Natural killer cell treated with Interleukin-12 subunit alpha and Interleukin-12 subunit beta and Interleukin-15 and Interleukin-18, amount 100 ng/mL, for 72 hours (primary cell): ENCODE results near the gene LRRC63. TPM values are rescaled to one million over a fixed set of nuclear protein-coding genes. Genes with fewer than 3 reads are reported as not detected.

Source experiments
- ATAC-seq, 2 donors: fragments of 150-1000 bp; cut with Tn5 transposase in 1 of 2; sonication (Bioruptor Pico), chemical (Tn5 transposase) in 1 of 2; 2 replicates each; pipeline ENCODE4 v1.10.0; 2021
- DNase-seq: peaks from one replicate; pipeline ENCODE4 v3.0.0; 2022; ENCODE audit warnings: low spot score
- H3K27ac Mint-ChIP-seq, 2 donors: 1 replicate in 1 of 2; 2 replicates in 1 of 2; pipeline ENCODE4 v1.8.0; 2022; ENCODE audit warnings: mixed read lengths in 2 of 2, mild to moderate bottlenecking in 1 of 2, moderate library complexity in 1 of 2
- H3K27me3 Mint-ChIP-seq, 2 donors: 1 replicate in 1 of 2; 2 replicates in 1 of 2; pipeline ENCODE4 v1.8.0; 2022; ENCODE audit warnings: mixed read lengths in 2 of 2
- H3K36me3 Mint-ChIP-seq: one replicate; pipeline ENCODE4 v1.8.0; 2022; ENCODE audit warnings: mixed read lengths
- H3K4me1 Mint-ChIP-seq, 2 donors: 1 replicate in 1 of 2; 2 replicates in 1 of 2; pipeline ENCODE4 v1.8.0; 2022; ENCODE audit warnings: low read depth in 2 of 2, mixed read lengths in 2 of 2, mild to moderate bottlenecking in 1 of 2
- H3K4me3 Mint-ChIP-seq: one replicate; pipeline ENCODE4 v1.8.0; 2022; ENCODE audit warnings: mixed read lengths
- H3K9me3 Mint-ChIP-seq: 2 replicates; pipeline ENCODE4 v1.8.0; 2022; ENCODE audit warnings: mixed read lengths
- total RNA-seq, 2 donors: library from RNA; stranded (reverse); gene quantifications; one replicate each; pipeline ENCODE4 v1.2.3, GENCODE V29; 2022

The LRRC63 gene
- total RNA-seq, 2 donors from 2014 or later: 0.42 to 0.59 TPM

DNA sequence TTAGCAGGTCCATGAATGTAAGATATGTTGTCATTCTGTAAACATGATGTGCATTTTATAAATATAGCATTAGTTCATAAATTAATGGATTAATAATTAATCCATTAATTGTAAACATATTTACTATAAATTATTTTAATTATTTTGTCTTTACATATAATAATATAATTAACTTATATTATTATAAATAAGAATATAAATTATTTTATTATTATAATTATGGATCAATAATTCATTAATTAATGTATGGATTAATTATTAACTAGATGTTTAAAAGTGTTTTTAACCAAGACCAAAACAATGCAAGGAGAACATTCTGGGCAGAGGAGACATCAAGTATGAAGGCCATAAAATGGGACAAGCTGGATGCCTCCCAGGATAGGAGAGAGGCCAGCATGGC, 103.3 kb downstream of the LRRC63 start:
- ATAC-seq: no peak
- Mint-ChIP-seq H3K27me3 (no peaks in the 10 kb centered on the region), H3K36me3 (peaks cover 27% of the 10 kb centered on the region), H3K9me3 (peaks cover 8% of the 10 kb centered on the region), H3K4me1 (peaks cover 48 to 51% of the 10 kb centered on the region in 2 donors), H3K4me3 (peak overlapping the region; percentile 8), H3K27ac (peak overlapping the region; percentile 32 to 95)
- no peak for DNase-seq

DNA sequence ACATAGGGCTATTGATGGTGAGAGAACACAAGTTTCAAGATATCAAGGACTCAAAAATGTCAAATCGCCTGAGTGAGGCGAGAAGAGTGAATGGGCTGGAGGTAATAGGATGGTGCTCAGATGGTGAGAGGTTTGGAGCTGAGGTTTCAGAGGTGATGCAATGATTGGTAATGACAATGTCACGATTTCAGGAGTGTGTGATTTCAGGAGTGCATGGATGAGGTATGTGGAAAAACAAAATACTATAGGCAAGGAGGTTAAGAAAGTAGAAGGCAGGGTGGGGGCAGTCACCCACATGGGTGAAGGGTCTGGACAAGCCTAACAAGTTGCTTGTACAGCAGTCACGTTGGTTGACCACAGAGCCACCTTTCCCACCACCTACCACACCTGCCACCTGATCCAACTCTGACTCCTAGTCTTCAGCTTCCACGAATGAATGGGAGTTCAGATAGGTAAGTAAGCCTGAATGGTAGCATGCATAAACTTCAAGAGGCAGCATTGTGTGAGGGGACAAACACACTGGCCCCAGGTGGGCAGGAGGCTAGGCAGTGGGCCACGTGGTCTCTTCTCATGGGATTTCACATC, 103.9 kb downstream of the LRRC63 start:
- peak; percentile 51 to 61 for ATAC-seq

DNA sequence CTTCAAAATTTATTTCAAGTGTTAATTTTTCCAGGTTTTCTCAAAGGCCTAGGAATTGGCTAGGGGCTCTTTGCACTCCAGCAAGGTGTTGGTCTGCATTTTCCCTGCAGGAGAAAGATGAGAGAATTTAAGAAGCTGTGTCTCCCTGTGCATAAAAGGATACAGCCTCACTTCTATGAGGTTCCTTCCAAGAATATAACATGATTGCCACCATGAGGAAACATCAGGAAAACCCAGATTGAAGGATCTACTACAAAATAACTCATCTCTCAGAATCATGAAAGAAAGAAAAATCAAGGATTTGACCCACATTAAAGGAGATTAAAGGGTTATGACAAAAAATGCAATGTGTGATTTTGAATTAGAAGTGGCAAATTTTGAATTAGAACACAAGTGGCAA, 105.4 kb downstream of the LRRC63 start:
- Mint-ChIP-seq H3K9me3 (peaks cover 8% of the 10 kb centered on the region), H3K27me3 (no peaks in the 10 kb centered on the region), H3K36me3 (peaks cover 18% of the 10 kb centered on the region), H3K4me1 (peaks cover 56 to 59% of the 10 kb centered on the region in 2 donors), H3K4me3 (no peak overlapping the region), H3K27ac (peak overlapping the region in 1 of 2 donors; percentile 47)
- DNase-seq (no peak), ATAC-seq (no peak)

More for the DNA sequence above, 103.9 kb downstream of the LRRC63 start:
- DNase-seq: no peak
- H3K27me3 Mint-ChIP-seq: no peaks in the 10 kb centered on the region
- peaks cover 23% of the 10 kb centered on the region for H3K36me3 Mint-ChIP-seq
- peaks cover 8% of the 10 kb centered on the region for H3K9me3 Mint-ChIP-seq
- peak overlapping the region; percentile 32 to 47 for H3K27ac Mint-ChIP-seq
- H3K4me3 Mint-ChIP-seq: peak overlapping the region; percentile 8
- H3K4me1 Mint-ChIP-seq: peaks cover 48 to 50% of the 10 kb centered on the region in 2 donors

DNA sequence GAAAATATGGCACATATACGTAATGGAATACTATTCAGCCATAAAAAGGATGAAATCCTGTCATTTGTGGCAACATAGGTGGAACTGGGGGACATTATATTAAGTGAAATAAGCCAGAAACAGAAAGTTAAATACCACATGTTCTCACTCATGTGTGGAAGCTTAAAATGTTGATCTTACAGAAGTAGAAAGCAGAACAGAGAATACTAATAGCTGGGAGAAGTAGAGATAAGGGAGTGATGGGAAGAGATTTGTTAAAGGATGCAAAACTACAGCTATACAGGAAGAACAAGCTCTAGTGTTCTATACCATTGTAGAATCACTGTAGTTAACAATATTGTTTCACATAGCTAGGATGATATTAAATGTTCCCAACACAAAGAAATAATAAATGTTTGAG, 107.3 kb downstream of the LRRC63 start:
- Mint-ChIP-seq H3K36me3 (peaks cover 12% of the 10 kb centered on the region), H3K4me1 (peaks cover 46 to 47% of the 10 kb centered on the region in 2 donors), H3K27me3 (no peaks in the 10 kb centered on the region), H3K27ac (peak overlapping the region; percentile 12 to 30), H3K9me3 (peaks cover 5% of the 10 kb centered on the region), H3K4me3 (peak overlapping the region; percentile 2)
- no peak for DNase-seq
- no peak for ATAC-seq

DNA sequence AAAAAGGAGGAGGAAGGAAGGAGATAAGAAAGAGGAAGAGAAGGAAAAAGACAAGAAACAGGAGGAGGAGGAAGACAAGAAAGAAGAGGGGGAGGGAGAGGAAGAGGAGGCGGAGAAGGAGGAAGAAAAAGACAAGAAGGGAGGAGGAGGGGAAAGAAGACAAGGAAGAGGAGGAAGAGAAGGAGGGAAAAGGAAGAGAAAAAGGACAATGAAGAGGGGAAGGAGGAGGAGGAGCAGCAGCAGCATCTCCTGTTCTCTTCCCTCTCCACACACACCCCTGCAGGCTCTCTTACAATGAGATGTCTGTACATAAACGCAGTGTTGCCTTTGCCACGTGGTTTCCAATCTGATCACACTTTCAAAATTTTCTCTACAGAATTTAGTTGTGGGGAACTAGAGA, 108.7 kb downstream of the LRRC63 start:
- DNase-seq: no peak
- no peaks in the 10 kb centered on the region for H3K27me3 Mint-ChIP-seq
- peak overlapping the region; percentile 81 for H3K4me3 Mint-ChIP-seq
- H3K27ac Mint-ChIP-seq: peak overlapping the region; percentile 83 to 94
- H3K9me3 Mint-ChIP-seq: peaks cover 2% of the 10 kb centered on the region
- peaks cover 36 to 37% of the 10 kb centered on the region in 2 donors for H3K4me1 Mint-ChIP-seq
- ATAC-seq: peak; percentile 35 to 37
- peaks cover 2% of the 10 kb centered on the region for H3K36me3 Mint-ChIP-seq

DNA sequence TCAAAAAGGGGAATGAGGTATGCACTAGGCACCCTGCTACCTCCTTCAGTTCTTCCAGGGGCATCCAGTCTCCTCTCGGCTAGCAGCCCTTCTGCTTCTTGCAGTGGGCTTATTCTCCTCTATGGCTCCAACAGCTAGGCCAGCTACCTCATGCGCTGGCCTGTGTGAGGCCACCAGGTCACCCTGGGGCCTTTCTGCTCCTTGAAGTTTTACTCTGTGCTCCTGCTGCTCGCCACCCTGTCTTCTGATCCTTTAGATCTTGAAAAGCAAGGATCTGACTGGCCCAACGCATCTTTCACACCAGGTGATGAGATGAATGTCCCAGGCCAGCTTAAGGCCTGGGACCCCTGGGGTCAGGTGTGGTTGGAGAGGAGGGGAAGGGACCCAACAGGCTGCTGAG, 109.1 kb downstream of the LRRC63 start:
- peak overlapping the region; percentile 83 to 94 for H3K27ac Mint-ChIP-seq
- no peaks in the 10 kb centered on the region for H3K9me3 Mint-ChIP-seq
- peak; percentile 8 to 52 for ATAC-seq
- no peaks in the 10 kb centered on the region for H3K27me3 Mint-ChIP-seq
- H3K36me3 Mint-ChIP-seq: no peaks in the 10 kb centered on the region
- peaks cover 31 to 33% of the 10 kb centered on the region in 2 donors for H3K4me1 Mint-ChIP-seq
- peak overlapping the region; percentile 81 for H3K4me3 Mint-ChIP-seq
- DNase-seq: no peak

DNA sequence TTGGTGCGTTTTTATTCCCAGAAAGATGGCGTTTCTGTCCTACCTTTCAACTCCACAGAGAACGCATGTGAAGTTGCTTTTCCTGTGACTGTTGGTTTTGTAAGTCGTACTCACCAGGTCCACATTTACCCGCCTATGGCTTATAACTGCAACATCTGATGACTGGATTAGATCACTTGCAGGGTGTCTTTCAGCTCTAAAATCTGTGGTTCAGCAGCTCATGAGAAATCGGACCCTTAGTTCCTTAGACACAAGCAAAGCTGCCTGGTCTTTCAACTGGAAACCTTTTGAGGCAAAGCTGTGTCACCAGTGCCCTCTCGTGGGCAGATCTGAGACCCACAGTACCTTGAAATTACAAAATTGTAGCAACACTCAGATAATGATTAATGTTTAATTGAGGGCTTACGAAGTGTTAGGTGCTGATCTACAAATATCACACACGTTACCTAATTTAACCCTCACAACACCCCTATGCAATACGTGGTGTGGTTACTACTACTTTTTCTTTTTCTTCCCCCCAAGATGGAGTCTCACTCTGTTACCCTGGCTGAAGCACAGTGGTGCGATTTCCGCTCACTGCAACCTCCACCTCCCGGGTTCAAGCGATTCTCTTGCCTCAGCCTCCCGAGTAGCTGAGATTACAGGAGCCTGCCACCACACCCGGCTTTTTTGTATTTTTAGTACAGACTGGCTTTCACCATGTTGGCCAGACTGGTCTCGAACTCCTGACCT, 109.9 kb downstream of the LRRC63 start:
- Mint-ChIP-seq H3K4me3 (peak overlapping the region; percentile 81), H3K27me3 (no peaks in the 10 kb centered on the region), H3K36me3 (no peaks in the 10 kb centered on the region), H3K27ac (peak overlapping the region; percentile 83 to 94), H3K9me3 (no peaks in the 10 kb centered on the region), H3K4me1 (peaks cover 29 to 30% of the 10 kb centered on the region in 2 donors)
- peak; percentile 71 for DNase-seq
- peak; percentile 86 to 87 for ATAC-seq

DNA sequence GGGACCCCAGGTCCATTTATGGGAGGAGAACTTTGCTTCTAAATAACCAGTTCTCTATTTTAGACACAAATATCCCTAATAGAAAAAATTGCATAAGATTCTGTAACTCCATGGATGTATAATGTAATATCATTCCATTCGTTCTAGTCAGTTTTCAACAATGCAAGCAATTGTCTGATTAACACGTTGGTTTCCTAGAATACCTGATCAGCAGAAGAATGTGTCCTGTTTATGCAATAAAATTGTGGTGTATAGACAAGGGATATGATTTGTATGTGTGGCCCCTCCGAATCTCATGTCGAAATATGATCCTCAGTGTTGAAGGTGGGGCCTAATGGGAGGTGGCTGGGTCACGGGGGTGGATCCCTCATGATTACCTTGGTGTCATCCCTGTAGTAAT, 113.2 kb downstream of the LRRC63 start:
- peaks cover 25 to 30% of the 10 kb centered on the region in 2 donors for H3K4me1 Mint-ChIP-seq
- peak overlapping the region in 1 of 2 donors; percentile 10 for H3K27ac Mint-ChIP-seq

More for the DNA sequence above, 113.2 kb downstream of the LRRC63 start:
- Mint-ChIP-seq H3K27me3 (peaks cover 6 to 12% of the 10 kb centered on the region in 2 donors), H3K4me3 (no peak overlapping the region), H3K9me3 (no peaks in the 10 kb centered on the region), H3K36me3 (no peaks in the 10 kb centered on the region)
- ATAC-seq (no peak), DNase-seq (no peak)

Other genes with a start within 250 kb of the LRRC63 start
- gene ZC3H13, start 159.2 kb upstream of the LRRC63 start, total RNA-seq: 10 to 100 TPM; 49.1 to 65.0 TPM
- gene CPB2, start 106.9 kb upstream of the LRRC63 start, total RNA-seq: not detected
- gene LCP1, start 29.8 kb upstream of the LRRC63 start, total RNA-seq: 1,000 to 10,000 TPM in 1 of 2 donors, 100 to 1,000 TPM in 1; 844 to 1,356 TPM
- gene RUBCNL, start 175.3 kb downstream of the LRRC63 start, total RNA-seq: 1 to 10 TPM; 2.0 to 3.0 TPM